ENCODE data around the gene TMEM121. TPM values are rescaled to one million over a fixed set of nuclear protein-coding genes. Genes with fewer than 3 reads are reported as not detected.

Gene TMEM121
- total and polyA plus RNA-seq, 2 donors (not counting 1 experiment from before 2014, with no cell fraction given) = 0.99 to 3.7 TPM

GRCh38 chr14:105528586-105529318, 2.4 kb downstream of the TMEM121 start:
- DNase-seq = peak; percentile 69
- intact Hi-C loops (cut with micrococcal nuclease) = loop anchor here (1.0 to 5.0 kb wide), 4 partner anchors 37 to 438 kb away; partner anchors contain the start of gene TEDC1

GRCh38 chr14:105529319-105529568, 2.9 kb downstream of the TMEM121 start:
- Histone ChIP-seq H3K27ac (ENCODE audit: low read length in 2 of 2) (no peak overlapping the region), H4K20me1 (ENCODE audit: control insufficient read depth, insufficient read depth, low read length, poor library complexity, severe bottlenecking) (peaks cover 14% of the 10 kb centered on the region), H3K9me3 (ENCODE audit: control extremely low read depth in 1 of 3, control insufficient read depth in 2 of 3, insufficient read depth in 1 of 3, low read length in 2 of 3) (peaks cover 0 to 21% (median 0%) of the 10 kb centered on the region in 3 donors), H3K27me3 (replicated peaks in 1 of 4; ENCODE audit: control extremely low read depth in 1 of 4, control insufficient read depth in 3 of 4, insufficient read depth in 4 of 4, low read length in 3 of 4) (peaks cover 0 to 48% (median 9%) of the 10 kb centered on the region in 4 experiments), H3K9ac (ENCODE audit: low read length) (peak overlapping the region; percentile 76), H3K79me2 (ENCODE audit: control insufficient read depth, insufficient read depth, low read length) (no peaks in the 10 kb centered on the region), H3K4me2 (replicated peaks; ENCODE audit: low read depth, low read length, poor library complexity, severe bottlenecking) (peak overlapping the region; percentile 100), H3K36me3 (replicated peaks in 1 of 2; ENCODE audit: control extremely low read depth in 1 of 2, control insufficient read depth in 1 of 2, extremely low read depth in 1 of 2, insufficient read depth in 2 of 2, low read length in 1 of 2) (no peaks in the 10 kb centered on the region), H2AFZ (ENCODE audit: insufficient read depth, low read depth, low read length, poor library complexity, severe bottlenecking) (peak overlapping the region; percentile 93), H3K4me1 (ENCODE audit: control insufficient read depth in 2 of 2, insufficient read depth in 2 of 2, low read length in 2 of 2) (peaks cover 64 to 71% of the 10 kb centered on the region in 2 donors), H3K4me3 (ENCODE audit: control extremely low read depth in 1 of 5, extremely low read depth in 1 of 5, insufficient read depth in 1 of 5, low read depth in 2 of 5, low read length in 4 of 5) (peak overlapping the region in 4 of 5 experiments; percentile 1 to 61 (median 50))
- H3K4me1 Mint-ChIP-seq = peaks cover 61% of the 10 kb centered on the region
- no peak for TF ChIP-seq CTCF (IDR thresholded peaks at IDR 0.05)
- TF ChIP-seq EZH2 (IDR thresholded peaks at IDR 0.05; ENCODE audit: borderline replicate concordance, insufficient read depth, low read depth, low read length, poor library complexity, severe bottlenecking) = no peak
- no peaks in the 10 kb centered on the region for H3K27me3 Mint-ChIP-seq
- intact Hi-C loops (cut with micrococcal nuclease) = loop anchor here (2.0 to 5.0 kb wide), 3 partner anchors 80 to 438 kb away; no protein-coding TSS in a partner anchor
- H3K27ac Mint-ChIP-seq = peak overlapping the region; percentile 78
- whole genome bisulfite sequencing (ENCODE audit: insufficient coverage) = 32% methylated on average over 24 of the region's 24 CpGs
- no peaks in the 10 kb centered on the region for H3K9me3 Mint-ChIP-seq (ENCODE audit: insufficient read depth)
- peak overlapping the region; percentile 87 for H3K4me3 Mint-ChIP-seq
- ATAC-seq (ENCODE audit: low read depth) (no peak), DNase-seq (no peak)
- CTCF ChIA-PET = interaction anchor here (1.4 to 2.4 kb wide), 4 partner anchors 39 to 158 kb away, joined by 4 to 16 read pairs (median 10); no protein-coding TSS in a partner anchor
- POLR2A ChIA-PET = no interaction called here

More at GRCh38 chr14:105528586-105529318, 2.4 kb downstream of the TMEM121 start:
- no peak overlapping the region for H3K27ac ChIP-seq (ENCODE audit: low read length in 2 of 2)
- no peaks in the 10 kb centered on the region for H3K36me3 ChIP-seq (replicated peaks in 1 of 2; ENCODE audit: control extremely low read depth in 1 of 2, control insufficient read depth in 1 of 2, extremely low read depth in 1 of 2, insufficient read depth in 2 of 2, low read length in 1 of 2)
- no peak for ATAC-seq (ENCODE audit: low read depth)
- H3K27me3 Mint-ChIP-seq = no peaks in the 10 kb centered on the region
- WGBS (ENCODE audit: insufficient coverage) = 21% methylated on average over 83 of the region's 89 CpGs
- peak overlapping the region; percentile 93 for H2AFZ ChIP-seq (ENCODE audit: insufficient read depth, low read depth, low read length, poor library complexity, severe bottlenecking)
- H3K4me1 Mint-ChIP-seq = peaks cover 57% of the 10 kb centered on the region
- H3K4me1 ChIP-seq (ENCODE audit: control insufficient read depth in 2 of 2, insufficient read depth in 2 of 2, low read length in 2 of 2) = peaks cover 64 to 71% of the 10 kb centered on the region in 2 donors
- peaks cover 0 to 21% (median 0%) of the 10 kb centered on the region in 3 donors for H3K9me3 ChIP-seq (ENCODE audit: control extremely low read depth in 1 of 3, control insufficient read depth in 2 of 3, insufficient read depth in 1 of 3, low read length in 2 of 3)
- H3K9ac ChIP-seq (ENCODE audit: low read length) = peak overlapping the region; percentile 76
- POLR2A ChIA-PET = interaction anchor here (0.6 kb wide), 1 partner anchor 27 kb away, joined by 4 read pairs; no protein-coding TSS in a partner anchor
- CTCF ChIA-PET = interaction anchor here (1.0 to 2.4 kb wide), 9 partner anchors 39 to 324 kb away, joined by 3 to 16 read pairs (median 4); no protein-coding TSS in a partner anchor
- H3K4me3 ChIP-seq (ENCODE audit: control extremely low read depth in 1 of 5, extremely low read depth in 1 of 5, insufficient read depth in 1 of 5, low read depth in 2 of 5, low read length in 4 of 5) = peak overlapping the region; percentile 1 to 66 (median 58)
- no peaks in the 10 kb centered on the region for H3K79me2 ChIP-seq (ENCODE audit: control insufficient read depth, insufficient read depth, low read length)
- no peaks in the 10 kb centered on the region for H3K9me3 Mint-ChIP-seq (ENCODE audit: insufficient read depth)
- peak overlapping the region; percentile 100 for H3K4me2 ChIP-seq (replicated peaks; ENCODE audit: low read depth, low read length, poor library complexity, severe bottlenecking)
- H3K4me3 Mint-ChIP-seq = peak overlapping the region; percentile 87
- H4K20me1 ChIP-seq (ENCODE audit: control insufficient read depth, insufficient read depth, low read length, poor library complexity, severe bottlenecking) = peaks cover 14% of the 10 kb centered on the region
- no peak for TF ChIP-seq EZH2 (IDR thresholded peaks at IDR 0.05; ENCODE audit: borderline replicate concordance, insufficient read depth, low read depth, low read length, poor library complexity, severe bottlenecking)
- H3K27ac Mint-ChIP-seq = peak overlapping the region; percentile 78
- peaks cover 0 to 48% (median 9%) of the 10 kb centered on the region in 4 experiments for H3K27me3 ChIP-seq (replicated peaks in 1 of 4; ENCODE audit: control extremely low read depth in 1 of 4, control insufficient read depth in 3 of 4, insufficient read depth in 4 of 4, low read length in 3 of 4)
